Measurements from ENCODE around the gene TPSG1.

The TPSG1 gene

DNA sequence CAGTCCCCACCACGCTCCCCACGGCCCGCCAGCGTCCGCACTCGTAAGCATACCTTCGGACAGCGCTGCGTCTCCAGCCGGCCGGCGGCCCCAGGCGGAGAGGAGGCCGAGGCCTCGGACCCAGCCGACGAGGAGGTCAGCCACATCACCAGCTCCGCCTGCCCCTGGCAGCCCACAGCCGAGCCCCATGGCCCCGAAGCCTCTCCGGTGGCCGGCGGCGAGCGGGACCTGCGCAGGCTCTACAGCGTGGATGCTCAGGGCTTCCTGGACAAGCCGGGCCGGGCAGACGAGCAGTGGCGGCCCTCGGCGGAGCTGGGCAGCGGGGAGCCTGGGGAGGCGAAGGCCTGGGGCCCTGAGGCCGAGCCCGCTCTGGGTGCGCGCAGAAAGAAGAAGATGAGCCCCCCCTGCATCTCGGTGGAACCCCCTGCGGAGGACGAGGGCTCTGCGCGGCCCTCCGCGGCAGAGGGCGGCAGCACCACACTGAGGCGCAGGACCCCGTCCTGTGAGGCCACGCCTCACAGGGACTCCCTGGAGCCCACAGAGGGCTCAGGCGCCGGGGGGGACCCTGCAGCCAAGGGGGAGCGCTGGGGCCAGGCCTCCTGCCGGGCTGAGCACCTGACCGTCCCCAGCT is 4.9 kb downstream of the TPSG1 start:
- H3K27me3 ChIP-seq (replicated peaks) = no peaks in the 10 kb centered on the region
- no peak overlapping the region for H3K27ac ChIP-seq
- in situ Hi-C loops (cut with HindIII; ENCODE audit: low pct_ligation_motif_present, low sequenced_read_pairs) = no loop called here
- H3K36me3 ChIP-seq (replicated peaks) = peaks cover 4% of the 10 kb centered on the region
- TF ChIP-seq, protein P1, sequence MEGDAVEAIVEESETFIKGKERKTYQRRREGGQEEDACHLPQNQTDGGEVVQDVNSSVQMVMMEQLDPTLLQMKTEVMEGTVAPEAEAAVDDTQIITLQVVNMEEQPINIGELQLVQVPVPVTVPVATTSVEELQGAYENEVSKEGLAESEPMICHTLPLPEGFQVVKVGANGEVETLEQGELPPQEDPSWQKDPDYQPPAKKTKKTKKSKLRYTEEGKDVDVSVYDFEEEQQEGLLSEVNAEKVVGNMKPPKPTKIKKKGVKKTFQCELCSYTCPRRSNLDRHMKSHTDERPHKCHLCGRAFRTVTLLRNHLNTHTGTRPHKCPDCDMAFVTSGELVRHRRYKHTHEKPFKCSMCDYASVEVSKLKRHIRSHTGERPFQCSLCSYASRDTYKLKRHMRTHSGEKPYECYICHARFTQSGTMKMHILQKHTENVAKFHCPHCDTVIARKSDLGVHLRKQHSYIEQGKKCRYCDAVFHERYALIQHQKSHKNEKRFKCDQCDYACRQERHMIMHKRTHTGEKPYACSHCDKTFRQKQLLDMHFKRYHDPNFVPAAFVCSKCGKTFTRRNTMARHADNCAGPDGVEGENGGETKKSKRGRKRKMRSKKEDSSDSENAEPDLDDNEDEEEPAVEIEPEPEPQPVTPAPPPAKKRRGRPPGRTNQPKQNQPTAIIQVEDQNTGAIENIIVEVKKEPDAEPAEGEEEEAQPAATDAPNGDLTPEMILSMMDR (IDR thresholded peaks at IDR 0.05; ENCODE audit: low read depth, low read length, missing control alignments) = no peak
- no peak overlapping the region for H3K4me3 ChIP-seq (ENCODE audit: low read depth, low read length)
- no peak for DNase-seq

DNA sequence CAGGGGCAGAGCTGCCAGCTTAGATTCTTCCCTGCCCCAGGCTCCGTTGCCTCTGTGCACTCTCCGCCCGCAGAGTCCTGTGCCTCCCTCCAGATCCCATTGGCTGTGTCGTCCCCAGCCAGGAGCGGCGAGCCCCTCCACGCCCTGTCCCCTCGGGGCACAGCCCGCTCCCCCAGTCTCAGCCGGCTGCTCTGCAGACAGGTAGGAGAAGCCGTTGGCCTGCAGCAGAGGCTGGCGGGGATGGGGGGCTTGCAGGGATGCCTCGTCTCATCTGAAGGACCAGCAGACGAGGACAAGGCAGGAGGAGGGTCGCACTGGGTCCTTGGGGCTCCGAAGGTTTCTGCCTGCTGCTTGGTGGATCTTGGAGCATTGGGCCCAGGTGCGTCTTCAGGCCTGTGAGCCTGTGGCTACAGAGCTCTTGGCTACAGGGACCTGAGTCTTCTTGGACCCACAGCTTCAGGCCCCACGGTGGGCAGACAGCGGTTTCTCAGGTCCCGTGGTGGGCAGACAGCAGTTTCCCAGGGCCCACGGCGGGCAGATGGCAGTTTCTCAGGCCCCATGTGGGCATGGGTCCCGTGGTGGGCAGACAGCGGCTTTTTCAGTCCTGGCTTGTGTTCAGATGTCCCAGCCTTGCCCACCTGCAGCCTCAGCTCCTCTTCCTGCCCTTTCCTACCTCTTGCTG is 6.0 kb downstream of the TPSG1 start:
- no peaks in the 10 kb centered on the region for H3K27me3 ChIP-seq (replicated peaks)

DNA sequence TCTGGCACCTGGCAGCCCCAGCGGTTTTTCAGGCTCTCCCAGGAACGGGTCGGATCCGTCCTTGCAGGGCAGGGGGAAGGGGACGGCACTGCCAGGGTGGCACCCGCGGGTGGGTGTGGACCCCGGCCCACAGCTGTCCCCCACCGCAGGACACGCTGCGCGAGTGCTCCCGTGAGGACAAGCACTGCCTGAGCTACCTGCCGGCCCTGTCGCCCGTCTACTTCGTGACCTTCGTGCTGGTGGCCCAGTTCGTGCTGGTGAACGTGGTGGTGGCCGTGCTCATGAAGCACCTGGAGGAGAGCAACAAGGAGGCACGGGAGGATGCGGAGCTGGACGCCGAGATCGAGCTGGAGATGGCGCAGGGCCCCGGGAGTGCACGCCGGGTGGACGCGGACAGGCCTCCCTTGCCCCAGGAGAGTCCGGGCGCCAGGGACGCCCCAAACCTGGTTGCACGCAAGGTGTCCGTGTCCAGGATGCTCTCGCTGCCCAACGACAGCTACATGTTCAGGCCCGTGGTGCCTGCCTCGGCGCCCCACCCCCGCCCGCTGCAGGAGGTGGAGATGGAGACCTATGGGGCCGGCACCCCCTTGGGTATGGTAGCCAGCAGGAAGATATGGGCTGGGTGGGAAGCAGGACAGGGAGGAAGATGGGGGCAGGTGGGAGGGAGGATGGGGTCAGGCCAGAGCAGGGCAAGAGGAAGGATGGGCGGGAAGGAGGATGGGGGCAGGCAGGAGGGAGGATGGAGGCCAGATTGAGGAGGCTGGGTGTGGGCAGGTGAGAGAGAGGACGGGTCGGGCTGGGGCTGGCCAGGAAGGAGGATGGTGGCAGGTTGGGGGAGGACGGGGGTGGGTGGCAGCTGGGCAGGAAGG is 6.8 kb downstream of the TPSG1 start:
- TF ChIP-seq, protein P1 (IDR thresholded peaks at IDR 0.05; ENCODE audit: low read depth, low read length, missing control alignments) = no peak
- no peak for DNase-seq
- Histone ChIP-seq H3K36me3 (replicated peaks) (peaks cover 4% of the 10 kb centered on the region), H3K4me3 (ENCODE audit: low read depth, low read length) (no peak overlapping the region), H3K27ac (no peak overlapping the region), H3K27me3 (replicated peaks) (no peaks in the 10 kb centered on the region)
- in situ Hi-C loops (cut with HindIII; ENCODE audit: low pct_ligation_motif_present, low sequenced_read_pairs) = no loop called here

More for the DNA sequence above, 6.0 kb downstream of the TPSG1 start:
- TF ChIP-seq, protein P1 (IDR thresholded peaks at IDR 0.05; ENCODE audit: low read depth, low read length, missing control alignments) = no peak
- Histone ChIP-seq H3K27ac (no peak overlapping the region), H3K36me3 (replicated peaks) (peaks cover 4% of the 10 kb centered on the region), H3K4me3 (ENCODE audit: low read depth, low read length) (no peak overlapping the region)
- in situ Hi-C loops (cut with HindIII; ENCODE audit: low pct_ligation_motif_present, low sequenced_read_pairs) = no loop called here
- DNase-seq = no peak

DNA sequence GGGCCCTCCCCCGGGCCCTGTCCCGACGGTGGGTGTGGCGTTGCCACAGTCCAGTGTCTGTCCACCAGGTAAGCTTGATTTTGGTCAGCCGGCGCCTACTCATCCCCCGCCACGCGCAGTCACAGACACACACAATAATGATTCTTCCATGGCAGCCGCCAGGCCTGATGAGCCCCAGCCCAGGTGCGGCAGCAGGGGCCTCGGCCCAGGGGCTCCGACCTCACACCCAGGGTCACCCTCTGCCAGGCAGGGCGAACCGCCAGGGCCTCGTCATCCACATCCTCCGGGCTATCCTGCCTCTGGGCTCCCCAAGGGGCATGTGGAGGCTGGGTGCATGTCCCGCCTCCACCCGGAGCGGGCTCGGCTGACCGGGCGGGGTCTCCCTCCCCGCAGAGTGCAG is 7.5 kb downstream of the TPSG1 start:
- Histone ChIP-seq H3K4me3 (ENCODE audit: low read depth, low read length) (no peak overlapping the region), H3K27ac (no peak overlapping the region), H3K36me3 (replicated peaks) (peaks cover 4% of the 10 kb centered on the region), H3K27me3 (replicated peaks) (no peaks in the 10 kb centered on the region)
- in situ Hi-C loops (cut with HindIII; ENCODE audit: low pct_ligation_motif_present, low sequenced_read_pairs) = no loop called here
- TF ChIP-seq, protein P1 (IDR thresholded peaks at IDR 0.05; ENCODE audit: low read depth, low read length, missing control alignments) = no peak
- no peak for DNase-seq

DNA sequence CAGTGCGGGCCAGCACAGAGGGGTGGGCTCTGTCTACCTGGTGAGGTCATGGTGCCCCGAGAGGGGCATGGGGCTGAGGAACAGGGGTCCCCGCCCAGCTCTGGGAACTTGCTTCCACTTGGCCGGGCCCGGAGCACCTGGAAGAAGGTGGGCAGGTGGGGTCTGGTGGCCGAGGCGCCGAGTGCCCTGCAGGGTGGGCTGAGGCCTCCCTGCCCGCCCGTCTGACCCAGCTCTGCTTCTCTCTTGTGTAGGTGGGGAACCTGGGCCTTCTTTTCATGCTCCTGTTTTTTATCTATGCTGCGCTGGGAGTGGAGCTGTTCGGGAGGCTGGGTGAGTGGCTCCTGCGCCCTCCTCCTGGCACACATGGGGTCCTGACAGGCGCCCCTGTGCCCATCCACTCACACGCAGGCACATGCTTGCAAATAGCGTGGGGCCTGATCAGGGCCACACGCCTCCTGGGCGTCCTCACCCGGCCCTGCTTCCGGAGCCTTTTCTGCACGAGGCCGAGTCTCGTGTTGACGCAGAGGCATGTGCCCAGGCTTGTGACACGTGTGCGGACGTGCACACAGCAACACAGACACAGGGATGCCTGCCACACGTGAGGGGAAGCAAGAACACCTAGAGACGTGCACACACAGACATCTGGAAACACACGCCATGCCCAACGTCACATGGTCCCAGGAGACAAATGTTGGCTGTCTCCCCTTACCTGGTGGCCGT is 8.2 kb downstream of the TPSG1 start:
- Histone ChIP-seq H3K27ac (no peak overlapping the region), H3K4me3 (ENCODE audit: low read depth, low read length) (no peak overlapping the region), H3K27me3 (replicated peaks) (no peaks in the 10 kb centered on the region), H3K36me3 (replicated peaks) (peaks cover 5% of the 10 kb centered on the region)
- TF ChIP-seq, protein P1 (IDR thresholded peaks at IDR 0.05; ENCODE audit: low read depth, low read length, missing control alignments) = no peak
- in situ Hi-C loops (cut with HindIII; ENCODE audit: low pct_ligation_motif_present, low sequenced_read_pairs) = no loop called here
- DNase-seq = no peak

Data from brain microvascular endothelial cell (primary cell).